ENCODE data around the gene C1orf198.

C1orf198 gene

DNA sequence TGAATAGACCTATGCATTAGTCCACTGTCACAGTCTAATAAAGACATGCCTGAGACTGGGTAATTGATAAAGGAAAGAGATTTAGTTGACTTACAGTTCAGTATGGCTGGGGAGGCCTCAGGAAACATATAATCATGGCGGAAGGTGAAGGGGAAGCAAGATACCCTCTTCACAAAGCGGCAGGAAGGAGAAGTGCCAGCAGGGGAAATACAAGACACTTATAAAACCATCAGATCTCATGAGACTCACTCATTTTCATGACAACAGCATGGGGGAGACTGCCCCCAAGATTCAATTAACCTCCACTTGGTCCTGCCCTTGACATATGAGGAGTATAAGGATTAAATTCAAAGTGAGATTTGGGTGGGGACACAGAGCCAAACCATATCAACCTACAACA lies 61.8 kb downstream of the C1orf198 start:
- DNase-seq = no peak

DNA sequence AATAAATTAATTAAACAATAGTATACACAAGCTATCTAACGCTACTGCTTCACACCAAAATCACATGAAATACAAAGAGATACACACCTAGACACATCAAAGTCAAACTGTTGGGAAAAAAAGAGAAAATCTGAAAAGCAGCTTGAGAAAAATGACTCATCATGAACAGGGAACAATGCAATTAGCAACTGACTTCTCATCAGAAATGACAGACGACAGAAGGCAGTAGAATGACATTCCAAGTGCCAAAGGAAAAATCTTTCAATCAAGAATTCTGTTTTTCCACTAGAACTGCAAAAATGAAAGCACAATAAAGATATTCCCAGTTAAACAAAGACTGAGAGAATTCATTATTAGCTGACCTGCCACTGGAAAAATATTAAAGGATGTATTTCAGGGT lies 63.9 kb downstream of the C1orf198 start:
- DNase-seq = no peak

DNA sequence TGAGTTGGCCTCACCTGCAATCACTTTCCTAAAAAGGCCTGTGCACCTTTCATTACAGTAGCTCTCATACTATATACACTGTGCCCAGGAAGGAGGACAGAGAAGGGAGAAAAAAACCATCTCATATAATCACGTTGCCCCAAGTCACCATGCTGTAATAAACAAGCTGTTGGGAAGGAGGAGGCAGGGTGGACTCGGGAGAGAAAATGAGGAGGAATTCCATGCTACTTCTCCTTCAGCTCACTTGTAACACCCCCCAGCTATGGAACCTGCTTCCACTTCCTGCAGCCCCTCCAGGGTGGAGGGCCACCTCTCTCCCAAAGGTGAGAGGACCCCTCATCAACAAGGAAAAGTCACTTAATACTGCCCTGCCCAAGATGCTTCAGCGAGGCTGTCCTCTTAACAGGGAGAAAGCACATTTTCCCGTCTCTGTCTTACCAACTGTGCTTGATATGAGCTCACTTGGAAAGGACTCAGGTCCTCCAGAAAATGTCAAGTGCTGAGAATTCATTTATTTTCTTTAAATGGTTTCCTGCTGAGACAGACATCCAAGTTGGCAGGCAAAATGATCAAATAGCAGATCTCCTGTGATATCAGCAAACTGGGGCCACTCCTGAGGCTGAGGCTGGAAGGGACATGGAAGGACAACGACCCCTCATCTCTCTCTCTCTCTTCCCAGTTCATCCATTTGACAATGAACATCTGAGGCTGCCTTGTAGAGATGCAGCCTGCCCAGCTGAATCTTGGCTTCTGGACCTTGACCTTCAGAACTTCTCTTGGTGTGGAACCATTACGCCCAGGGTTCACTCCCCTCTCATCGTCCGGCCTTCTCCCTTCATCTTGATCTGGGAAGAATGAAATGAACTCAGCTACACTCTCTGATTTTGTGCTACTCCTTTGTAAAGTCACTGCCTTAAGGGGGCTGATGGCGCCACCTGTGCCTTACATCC lies 67.2 kb downstream of the C1orf198 start:
- DNase-seq = no peak

DNA sequence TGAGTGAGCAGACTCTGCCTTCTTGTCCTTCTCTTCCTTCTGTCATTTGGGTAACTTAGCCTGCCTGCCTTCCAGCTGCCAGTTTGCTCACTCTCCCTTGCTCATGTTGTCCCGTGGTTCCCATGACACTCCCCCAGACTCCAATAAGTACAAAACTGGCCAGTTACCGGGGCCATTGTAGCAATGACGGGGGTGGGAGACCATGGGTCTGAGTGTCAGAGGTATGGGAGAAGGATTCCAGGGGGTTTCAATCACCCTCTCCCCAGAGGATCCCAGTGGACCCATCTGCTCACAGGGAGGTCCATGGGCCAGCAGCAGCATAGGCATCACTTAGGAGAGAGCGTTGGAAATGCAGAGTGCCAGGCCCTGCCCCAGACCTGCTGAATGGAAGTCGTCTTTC lies 69.8 kb downstream of the C1orf198 start:
- DNase-seq = no peak

DNA sequence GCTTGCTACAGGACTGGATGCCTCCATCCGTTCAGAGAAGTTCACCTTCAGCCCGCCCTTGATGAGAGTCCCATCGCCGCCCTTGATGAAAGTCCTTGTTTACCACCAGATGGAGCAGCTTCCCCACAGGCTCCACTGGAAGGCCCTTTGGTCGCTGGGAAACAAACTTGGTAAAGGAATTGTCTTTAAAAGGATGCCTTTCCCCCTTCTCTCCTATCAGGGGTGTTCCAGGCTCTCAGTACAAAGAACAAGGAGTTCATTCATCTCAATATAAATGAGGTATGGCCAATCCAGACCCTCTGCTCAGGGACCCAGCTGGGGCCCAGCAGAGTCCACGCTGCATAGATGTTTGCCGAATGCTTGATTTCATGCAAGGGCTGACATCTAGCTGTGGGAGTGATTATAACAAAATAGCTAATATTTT lies 70.4 kb downstream of the C1orf198 start:
- no peak for DNase-seq

DNA sequence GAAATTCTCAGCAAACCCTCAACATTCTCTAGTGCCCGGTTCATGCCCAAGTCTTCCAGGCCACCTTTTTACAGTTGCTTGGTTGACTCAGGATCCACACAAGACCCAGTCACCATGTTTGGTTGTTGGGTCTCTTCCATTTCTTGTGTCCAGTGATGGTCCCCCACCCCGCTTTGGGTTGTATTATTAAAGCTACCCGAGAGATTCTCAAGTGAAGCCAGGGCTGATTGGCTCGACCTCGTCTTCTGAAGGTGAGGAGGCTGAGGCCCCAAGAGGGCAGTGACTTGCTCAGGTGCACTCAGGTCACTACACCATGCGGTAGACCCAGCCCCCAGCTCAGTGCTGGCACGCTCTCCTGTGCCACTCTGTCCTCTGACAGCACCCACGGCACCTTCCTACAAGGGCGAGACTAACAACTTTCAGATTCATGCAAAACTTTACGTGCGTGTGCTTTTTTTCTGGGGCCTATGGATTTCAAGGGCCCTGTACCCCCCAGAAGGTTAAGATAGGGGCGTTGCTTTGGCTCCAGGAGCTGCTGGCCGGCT lies 70.9 kb downstream of the C1orf198 start:
- DNase-seq = no peak

DNA sequence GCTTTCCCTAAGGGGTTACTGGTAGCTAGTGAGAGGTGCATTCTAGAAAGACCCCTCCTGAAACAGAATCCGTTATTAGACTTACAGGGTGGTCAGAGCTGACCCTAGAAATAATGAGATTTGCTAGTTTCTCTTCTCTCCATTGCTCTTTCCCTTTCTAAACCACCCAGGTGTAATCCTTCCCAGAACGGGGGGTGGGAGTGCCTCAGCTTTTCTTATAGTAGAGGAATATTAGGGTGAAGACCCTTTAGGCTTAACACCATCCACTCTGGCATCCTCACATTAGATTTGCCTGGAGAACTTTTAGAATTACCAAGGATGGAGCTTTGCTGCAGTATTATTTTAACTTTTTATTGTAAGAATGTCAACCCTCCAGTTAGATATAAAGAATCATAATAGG lies 71.7 kb downstream of the C1orf198 start:
- DNase-seq = no peak

DNA sequence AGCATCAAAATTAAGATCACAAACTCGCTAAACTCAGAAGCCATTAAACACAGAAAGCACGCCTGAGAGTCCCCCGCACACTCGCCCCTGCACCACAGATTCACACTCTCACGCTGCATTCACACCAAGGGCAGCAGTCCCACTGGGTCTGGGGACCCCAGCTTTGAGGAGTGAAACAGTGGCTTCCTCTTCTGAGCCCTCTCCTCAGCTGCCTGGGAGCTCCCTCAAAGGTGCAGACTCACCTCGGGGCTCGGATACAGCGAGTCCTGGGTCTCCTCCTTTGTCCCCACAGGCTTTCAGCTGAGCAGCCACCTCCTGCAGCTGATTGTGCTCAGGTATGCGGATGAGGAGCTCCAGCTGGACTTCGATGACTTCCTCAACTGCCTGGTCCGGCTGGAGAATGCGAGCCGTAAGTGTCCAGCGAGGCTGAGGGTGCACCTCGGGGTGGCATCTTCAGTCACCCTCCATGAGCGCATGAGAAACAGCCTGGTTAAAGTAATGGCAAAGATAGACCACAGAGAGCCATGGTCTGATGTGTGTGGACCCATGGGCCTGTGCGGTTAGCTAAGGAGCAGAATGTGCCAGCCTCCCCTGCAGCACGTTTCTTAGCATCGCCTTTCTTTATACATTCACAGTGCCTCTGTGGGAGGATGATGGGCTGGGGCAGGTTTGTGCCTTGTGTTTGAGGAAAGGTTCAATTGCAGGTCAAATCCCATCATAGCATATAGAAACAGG lies 73.3 kb downstream of the C1orf198 start:
- no peak for DNase-seq

DNA sequence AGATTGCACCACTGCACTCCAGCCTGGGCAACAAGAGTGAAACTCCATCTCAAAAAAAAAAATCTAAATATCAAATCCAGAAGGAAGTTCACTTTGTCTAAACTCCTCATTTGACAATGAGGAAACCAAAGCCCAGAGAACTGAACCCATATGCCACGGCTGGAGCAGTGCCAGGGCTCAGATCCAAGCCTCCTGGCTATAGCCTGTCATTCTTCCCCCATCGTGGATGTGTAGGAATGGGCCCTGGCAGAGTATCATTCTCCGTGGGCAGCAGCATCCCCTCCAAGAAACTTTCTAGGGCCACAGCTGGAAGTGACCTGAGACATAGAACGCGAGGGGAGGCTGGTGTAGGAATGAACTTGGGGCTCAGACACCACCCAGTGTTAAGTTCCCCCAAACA lies 73.9 kb downstream of the C1orf198 start:
- no peak for DNase-seq

DNA sequence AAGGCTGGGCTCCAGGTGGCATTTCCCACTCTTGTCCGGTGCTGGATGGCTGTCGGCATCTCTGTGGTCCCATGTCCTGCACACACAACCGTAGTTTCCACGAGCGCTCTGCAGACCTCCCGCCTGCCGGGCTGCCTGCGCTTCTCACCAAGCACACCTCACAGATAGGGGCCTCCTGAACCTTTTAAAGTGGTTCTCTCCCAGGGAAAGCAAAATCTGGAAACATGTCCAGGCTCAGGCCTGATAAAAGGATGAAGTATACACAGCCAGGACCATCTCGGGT lies 74.9 kb downstream of the C1orf198 start:
- no peak for DNase-seq

DNA sequence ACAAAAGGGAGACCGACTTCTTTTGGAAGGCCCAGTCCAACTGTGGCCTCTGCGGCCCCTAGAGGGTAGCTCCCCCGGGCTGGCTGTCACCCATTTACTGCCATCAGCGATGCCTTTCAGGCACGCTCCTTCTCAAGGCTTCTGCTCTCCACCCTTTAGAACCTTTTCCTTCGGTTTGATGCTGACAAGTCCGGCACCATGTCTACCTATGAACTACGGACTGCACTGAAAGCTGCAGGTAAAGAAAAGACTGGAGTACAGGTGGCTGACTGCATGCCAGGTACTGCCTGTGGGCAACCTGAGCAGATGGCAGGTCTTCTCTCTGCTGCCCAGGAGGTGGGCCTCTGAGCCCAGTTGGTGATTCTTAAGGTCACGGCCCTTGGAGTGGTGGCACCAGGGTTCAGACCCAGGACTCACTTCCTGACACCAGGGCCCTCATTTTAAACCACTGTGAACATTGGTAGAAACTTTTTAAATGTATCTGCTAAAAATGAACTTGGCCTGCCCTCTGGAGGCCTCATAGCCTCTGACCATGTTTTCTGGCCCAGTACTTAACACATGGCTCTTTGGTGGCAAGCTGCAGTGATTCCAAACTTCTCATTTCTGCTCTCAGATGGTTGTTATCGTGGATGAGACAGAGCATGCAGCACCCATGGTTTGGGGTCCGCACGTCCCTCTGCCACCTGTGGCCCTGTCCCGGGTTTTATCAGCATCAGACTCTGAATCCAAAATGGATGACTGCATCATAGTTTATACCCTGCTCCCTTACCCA lies 75.4 kb downstream of the C1orf198 start:
- DNase-seq = no peak

DNA sequence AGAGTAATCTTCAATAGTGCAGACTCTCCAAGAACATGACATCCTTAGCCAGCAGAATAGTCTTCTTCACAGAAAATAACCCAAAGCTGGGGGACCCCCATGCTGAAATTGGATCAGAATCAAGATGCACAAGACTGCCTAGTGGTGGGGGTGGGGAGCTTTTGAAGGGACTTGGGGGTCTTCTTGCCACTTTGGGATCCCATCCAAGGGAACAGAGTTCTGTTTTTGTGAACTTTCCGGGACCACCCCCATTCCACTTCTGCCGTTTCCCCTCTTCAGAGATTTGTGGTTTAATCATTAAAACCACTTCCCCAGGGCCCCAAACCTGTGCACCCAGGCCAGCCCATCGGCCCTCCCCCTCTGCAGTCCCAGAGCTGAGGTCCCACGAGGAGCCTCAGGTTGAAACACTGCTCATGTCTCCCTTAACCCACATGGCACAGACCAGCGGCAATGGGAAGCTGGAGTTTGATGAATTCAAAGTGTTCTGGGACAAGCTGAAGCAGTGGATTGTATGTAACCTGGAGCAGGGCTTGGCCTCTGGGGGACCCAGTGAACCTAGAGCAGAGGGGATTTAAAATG lies 76.2 kb downstream of the C1orf198 start:
- DNase-seq = no peak

DNA sequence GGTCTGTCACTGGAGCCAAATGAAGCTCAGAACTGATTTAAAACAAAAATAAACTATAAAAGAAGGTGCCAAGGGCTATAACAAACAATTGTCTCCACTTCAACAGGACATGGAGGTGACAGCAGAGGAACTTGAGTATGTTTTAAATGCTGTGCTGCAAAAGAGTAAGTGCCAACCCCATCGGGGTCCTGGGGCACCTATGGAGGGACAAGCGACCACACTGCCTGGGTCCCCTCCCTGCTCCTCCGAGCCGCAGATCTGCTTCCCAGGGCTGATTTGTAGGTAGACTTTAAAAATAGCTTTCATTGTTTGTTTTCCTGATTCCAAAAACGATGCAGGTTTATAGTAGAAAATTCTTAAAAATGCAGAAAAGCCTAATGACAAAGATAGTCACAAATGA lies 78.3 kb downstream of the C1orf198 start:
- DNase-seq = no peak

DNA sequence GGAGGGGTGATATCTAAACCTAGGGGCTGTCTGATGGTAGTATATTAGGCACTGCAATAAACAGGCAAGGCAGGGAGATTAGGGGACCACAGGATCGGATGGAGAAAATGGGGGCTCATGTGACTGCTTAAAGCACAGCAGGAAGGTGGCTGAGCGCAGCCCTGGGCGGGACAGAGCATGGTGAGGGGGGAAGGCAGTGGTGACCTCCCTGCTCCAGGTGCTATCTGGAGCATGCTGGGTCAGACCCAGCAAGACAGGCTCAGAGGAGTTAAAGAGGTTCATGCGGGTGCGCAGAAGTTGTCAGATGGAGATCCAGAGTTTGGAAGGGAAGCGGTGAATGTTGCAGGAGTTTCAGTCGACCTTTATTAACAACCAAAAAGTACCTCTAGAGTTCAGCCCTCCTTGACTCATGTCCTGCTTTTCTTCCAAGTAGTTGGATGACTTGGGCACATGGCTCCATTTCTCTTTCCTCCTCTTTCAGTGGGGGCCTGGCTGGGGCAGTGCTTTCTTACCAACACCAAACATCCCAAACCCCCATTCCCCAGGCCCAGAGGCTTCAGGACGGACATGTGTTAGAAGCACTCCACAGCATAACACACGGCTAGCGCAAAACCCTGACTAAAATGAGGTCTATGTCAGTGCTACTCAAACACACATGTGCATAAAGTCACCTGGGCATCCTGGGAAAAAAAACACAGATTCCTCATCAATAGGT lies 79.6 kb downstream of the C1orf198 start:
- no peak for DNase-seq

DNA sequence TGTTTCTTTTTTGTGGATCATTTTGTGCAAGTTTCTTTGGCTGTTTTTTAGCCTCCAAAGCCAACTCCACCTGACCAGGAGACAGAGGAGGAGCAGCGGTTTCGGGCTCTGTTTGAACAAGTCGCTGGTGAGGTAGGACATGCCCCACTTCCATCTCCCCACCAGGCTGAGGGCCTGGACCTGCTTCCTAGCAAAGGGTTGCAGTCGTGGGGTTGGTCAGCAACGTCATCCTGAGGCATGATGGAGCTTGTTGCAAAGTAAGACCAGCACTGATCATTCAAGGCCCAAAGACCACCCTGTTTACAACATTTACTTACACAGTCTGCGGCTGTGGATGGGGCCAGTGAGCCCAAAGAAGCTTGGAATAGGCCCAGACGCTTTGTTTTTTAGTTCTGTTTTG lies 80.8 kb downstream of the C1orf198 start:
- DNase-seq = no peak
